GM19467 (cell line): ENCODE data around the gene SYNGR1.
"Not testable (repeated sequence)": the region's sequence is repeated elsewhere in the genome, so short reads cannot be mapped to it uniquely, and the experiment has no call there.

Experiments
- ATAC-seq: cut with Tn5 transposase; IDR thresholded peaks from one replicate; pipeline ENCODE4 v1.9.1; 2021; ENCODE audit warnings: mild to moderate bottlenecking, moderate library complexity; ENCODE audit not compliant: unreplicated experiment

SYNGR1 gene

GRCh38 chr22:39350757-39351688 is 1.2 kb downstream of the SYNGR1 start:
- no peak for ATAC-seq

DNA sequence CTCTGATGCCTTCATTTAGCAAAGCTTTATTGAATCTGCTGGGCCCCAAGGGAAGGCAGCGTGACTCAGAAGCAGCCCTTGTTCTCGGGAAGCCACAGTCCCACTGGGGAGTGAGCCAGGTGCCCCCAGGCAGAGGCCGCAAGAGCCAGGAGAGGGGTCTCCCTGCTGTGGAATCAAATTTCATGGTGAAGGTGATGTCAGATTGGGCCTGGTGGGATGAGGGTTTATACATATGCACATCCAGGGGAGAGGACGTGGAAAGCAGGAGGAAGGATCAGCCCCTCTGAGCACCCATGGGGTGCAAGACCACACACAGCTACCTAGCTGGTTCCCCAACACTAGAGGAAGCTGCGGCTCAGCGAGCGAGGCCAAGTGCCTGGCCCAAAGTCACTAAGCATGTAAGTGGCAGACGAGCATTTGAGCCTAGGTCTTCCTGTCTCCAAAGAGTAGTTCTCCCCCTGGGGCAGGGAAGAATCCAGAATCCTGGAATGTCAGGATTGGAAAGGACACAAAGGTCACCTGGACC is 2.0 kb downstream of the SYNGR1 start:
- no peak for ATAC-seq

DNA sequence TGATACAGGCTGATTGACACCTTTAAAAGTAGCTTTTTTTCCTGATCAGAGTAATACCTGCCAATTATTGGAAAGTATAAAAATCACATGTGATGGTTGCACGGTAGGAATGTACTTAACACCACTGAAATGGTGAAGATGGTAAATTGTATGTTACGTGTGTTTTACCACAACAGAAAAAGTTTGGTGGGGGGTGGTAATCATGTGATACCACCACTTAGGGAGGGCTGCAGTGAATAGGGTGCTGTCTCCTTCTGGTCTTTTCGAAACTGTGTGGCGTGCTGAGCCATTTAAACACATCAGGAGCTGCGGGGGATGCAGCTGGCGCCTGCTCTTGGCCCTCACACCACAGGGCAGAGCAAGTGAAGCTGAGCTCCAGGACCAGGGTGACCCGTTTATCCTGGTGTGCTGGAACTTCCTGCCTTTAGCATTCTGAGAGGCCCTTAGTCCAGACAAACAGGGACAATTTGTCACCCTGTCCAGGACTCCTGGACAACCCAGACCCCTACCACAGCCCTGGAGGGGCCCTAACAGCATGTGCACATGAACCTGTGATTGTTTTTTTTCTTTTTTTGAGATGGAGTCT is 2.6 kb downstream of the SYNGR1 start:
- no peak for ATAC-seq

DNA sequence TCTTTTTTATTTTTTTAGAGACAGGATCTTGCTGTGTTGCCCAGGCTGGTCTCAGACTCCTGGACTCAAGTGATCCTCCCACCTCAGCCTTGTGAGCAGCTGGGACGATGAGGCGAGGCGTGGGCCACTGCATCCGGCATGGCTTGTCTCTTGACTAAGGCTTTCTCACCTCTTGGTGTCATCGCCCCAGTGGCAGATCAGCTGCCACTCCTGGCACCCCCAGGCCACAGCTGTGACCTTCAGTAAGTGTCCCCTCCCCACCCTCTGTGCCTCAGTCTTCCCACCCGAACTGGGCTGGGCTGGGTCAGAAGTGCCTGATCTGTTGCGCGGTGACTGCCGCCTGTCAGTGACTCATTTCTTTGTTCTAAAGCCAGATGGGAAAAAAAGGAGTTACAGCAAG is 3.6 kb downstream of the SYNGR1 start:
- ATAC-seq = no peak

DNA sequence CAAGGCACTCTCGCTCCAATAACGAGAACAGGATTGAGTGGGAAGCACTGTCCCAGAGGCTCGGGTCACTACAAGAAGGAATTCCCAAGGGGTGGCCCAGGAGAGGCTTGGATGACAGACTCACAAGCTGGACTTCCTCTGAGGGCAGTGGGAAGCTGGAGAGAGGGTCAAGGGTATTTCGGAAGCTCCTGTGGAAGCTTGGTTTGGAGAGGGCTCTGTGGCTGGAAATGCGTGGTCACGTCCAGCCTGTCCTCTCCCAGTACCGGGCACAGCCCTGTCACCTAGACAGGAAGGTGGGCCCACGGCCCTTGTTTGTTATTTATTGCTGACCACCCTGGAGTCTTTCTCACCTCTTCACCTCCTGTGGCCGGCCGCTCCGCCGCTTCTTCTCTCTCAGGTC is 5.3 kb downstream of the SYNGR1 start:
- no peak for ATAC-seq

GRCh38 chr22:39355805-39356204 is 6.0 kb downstream of the SYNGR1 start:
- ATAC-seq = not testable (repeated sequence)

DNA sequence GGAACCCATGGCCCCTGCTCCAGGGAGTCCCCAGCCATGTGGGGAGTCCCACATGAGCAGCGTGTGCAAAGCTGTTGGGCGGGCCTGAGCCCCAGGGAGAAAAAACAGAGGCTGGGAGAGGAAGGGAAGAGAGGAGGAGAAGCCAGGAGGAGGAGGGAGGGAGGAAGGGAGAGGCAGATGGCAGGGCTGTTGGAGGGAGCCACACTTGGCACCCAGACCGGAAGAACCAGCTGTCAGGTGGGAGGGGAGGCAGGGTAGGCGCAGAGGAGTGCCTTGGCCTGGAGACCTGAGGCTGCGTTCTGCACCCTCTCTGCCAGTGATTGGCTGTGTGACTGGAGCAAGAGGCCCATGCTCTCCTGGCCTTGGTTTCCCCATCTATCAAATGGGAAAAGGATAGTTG is 6.7 kb downstream of the SYNGR1 start:
- ATAC-seq = no peak

DNA sequence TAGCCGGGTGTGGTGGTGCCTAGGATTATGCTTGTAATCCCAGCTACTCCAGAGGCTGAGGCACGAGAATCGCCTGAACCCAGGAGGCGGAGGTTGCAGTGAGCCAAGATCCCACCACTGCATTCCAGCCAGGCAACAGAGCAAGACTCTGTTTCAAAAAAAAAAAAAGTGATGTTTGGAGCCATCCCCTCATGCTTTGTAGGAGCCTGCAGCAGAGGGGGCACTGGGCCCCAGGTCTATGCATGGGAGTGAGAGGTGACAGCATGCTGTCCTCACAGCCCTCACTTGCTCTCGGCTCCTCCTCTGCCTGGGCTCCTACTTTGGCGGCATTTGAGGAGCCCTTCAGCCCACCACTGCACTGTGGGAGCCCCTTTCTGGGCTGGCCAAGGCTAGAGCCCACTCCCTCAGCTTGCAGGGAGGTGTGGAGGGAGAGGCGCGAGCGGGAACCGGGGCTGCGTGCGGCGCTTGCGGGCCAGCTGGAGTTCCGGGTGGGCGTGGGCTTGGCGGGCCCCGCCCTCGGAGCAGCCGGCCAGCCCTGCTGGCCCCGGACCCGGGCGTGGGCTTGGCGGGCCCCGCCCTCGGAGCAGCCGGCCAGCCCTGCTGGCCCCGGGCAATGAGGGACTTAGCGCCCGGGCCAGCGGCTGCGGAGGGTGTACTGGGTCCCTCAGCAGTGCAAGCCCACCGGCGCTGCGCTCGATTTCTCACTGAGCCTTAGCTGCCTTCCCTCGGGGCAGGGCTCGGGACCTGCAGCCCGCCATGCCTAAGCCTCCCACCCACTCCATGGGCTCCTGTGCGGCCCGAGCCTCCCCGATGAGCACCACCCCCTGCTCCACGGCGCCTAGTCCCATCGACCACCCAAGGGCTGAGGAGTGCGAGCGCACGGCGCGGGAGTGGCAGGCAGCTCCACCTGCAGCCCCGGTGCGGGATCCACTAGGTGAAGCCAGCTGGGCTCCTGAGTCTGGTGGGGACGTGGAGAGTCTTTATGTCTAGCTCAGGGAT is 7.6 kb downstream of the SYNGR1 start:
- ATAC-seq = not testable (repeated sequence)

- ATAC-seq = not testable (repeated sequence)
Measured at GRCh38 chr22:39358197-39358596, 8.4 kb downstream of the SYNGR1 start.

GRCh38 chr22:39359659-39360195 is 9.9 kb downstream of the SYNGR1 start:
- ATAC-seq = no peak

- ATAC-seq = no peak
Measured at GRCh38 chr22:39360242-39360641, 10.5 kb downstream of the SYNGR1 start.

DNA sequence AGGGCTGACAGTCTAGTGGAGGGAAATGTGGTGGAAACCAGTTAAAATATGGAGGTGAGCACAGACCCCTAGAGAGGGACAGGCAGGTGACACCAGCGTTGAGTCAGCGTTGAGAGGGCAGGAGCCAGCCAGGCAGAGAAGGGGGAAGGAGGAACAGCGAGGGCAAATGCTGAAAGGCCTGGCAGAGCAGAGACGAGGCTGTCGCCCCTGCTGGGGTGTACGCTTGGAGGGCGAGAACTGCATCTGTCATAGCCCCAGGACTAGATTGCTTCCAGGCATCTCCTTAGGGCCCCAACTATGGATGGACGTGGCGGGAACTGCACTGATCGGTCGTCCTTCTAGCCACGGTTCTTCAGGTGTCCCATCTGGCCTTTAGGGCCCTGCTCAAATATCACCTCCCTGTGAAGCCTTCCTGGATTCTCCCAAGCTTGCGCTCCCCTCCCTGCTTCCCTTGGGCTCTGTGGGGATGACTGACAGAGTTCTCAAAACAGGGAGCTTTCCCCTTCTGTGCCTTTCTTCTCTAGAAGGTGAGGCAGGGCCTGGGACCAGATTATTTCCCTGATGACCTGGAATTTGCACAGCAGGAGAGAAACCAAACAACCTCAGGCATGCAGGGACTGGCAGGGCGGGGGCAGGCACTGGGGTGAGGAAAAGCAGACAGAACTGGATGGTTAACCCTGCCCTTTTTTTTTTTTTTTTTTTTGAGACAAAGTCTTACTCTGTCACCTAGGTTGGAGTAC is 11.1 kb downstream of the SYNGR1 start:
- ATAC-seq = no peak

- ATAC-seq = no peak
Measured at GRCh38 chr22:39361496-39361895, 11.7 kb downstream of the SYNGR1 start.

GRCh38 chr22:39362271-39362670 is 12.5 kb downstream of the SYNGR1 start:
- no peak for ATAC-seq

GRCh38 chr22:39362932-39363331 is 13.1 kb downstream of the SYNGR1 start:
- ATAC-seq = no peak

DNA sequence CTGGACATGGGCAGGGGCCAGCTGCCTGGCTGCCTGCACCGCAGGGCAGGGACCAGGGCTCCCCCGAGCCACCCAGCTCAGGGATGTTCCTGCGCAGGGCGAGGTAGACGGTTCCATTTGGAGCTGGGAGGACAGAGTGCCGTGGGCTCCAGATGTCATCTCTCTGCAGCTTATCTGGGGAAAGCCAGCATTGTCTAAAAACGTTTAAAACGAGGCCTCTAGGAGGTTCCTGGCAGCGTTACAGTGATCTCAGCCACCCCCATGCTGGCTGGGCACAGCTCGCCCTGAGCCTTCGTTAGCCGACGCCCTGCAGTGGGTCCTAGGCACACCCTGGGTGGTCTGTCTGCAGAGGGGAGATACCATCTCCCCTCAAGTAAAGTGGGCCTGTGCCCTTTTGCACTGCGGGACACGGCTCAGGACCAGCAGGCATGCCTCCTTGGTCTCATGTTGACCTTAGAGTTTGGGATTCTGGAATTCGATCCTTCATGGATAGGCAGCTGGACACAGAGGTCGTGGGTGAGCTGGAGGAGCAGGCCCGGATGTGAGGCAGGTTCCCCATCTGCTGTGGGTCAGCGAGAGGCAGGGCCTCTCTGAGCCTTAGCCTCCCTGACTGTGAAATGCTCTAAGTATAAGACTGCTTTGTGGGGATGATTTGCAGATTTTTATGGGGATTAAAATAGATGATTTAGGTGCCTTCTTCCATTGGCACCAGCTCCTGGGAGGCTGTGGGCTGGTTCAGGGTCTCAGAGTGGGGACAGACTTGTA is 14.1 kb downstream of the SYNGR1 start:
- no peak for ATAC-seq

DNA sequence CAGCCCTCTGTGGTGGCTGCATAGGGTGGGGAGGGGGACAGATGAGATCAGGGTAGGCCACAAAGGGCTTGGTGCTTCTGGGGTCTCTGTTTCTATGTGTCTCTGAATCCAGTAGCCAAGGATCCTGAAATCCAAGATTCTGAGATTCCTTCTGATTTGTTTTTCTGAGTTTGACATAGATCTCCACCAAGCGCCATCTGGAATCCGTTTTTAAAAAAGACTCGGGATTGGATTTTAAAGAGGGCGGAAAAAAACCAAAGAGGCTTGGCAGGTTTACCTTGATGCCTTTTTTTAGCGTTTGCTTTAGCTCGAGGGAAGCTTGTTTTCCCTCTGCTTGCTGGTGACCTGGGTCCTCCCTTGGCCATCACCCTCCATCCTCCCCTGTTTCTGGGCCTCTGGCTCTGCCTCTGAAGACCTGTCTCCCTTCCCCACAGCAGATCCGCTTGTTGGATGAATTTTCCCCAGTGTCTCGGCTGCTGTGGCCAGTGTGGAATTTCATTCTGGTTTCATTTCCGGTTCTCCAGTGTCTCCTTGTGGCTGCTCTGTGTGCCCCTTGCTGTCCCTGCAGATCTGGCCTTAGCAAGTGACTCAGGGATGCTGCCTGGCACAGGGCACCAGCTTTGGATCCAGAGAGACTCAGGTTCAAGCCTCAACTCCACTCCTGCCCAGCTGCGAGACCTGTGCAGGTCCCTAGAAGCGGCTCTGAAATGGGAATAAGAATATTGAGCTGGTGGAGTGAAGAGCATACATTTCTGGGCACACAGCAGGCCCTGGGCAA is 15.1 kb downstream of the SYNGR1 start:
- ATAC-seq = no peak

GRCh38 chr22:39365492-39365780 is 15.6 kb downstream of the SYNGR1 start:
- ATAC-seq = no peak

GRCh38 chr22:39367035-39367434 is 17.2 kb downstream of the SYNGR1 start:
- no peak for ATAC-seq
